ENCODE measurements around the gene ARHGEF16. TPM values are rescaled to one million over a fixed set of nuclear protein-coding genes. Genes with fewer than 3 reads are reported as not detected.

The ARHGEF16 gene
- total RNA-seq, 1 experiment from 2014 or later: 11.2 TPM

DNA sequence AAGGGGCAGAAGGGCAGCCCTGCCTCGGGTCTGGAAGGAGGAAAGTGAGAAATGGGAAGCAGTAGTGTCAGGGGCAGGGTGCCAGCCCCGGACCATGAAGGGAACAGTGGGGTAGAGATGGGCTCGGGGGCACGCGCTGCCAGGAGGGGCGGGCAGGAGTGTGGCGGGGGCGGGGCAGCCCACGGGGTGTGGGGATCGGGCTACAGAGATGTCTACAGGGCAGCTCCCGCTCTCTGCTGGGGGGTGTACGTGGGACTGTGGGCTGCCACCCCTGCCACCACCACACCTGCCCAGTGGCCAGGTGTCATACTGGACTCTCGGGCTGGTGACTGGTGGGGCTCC lies 7.4 kb downstream of the ARHGEF16 start:
- no peaks in the 10 kb centered on the region for H3K36me3 ChIP-seq (ENCODE audit: insufficient read depth, low read length, poor library complexity, severe bottlenecking)
- no peaks in the 10 kb centered on the region for H3K4me1 ChIP-seq (ENCODE audit: insufficient read depth, low read length, poor library complexity, severe bottlenecking)
- H3K27ac ChIP-seq (ENCODE audit: low read depth, low read length, poor library complexity, severe bottlenecking): no peak overlapping the region
- no TSS peak for BruUV-seq (replicated peaks)
- TF ChIP-seq, protein P1, sequence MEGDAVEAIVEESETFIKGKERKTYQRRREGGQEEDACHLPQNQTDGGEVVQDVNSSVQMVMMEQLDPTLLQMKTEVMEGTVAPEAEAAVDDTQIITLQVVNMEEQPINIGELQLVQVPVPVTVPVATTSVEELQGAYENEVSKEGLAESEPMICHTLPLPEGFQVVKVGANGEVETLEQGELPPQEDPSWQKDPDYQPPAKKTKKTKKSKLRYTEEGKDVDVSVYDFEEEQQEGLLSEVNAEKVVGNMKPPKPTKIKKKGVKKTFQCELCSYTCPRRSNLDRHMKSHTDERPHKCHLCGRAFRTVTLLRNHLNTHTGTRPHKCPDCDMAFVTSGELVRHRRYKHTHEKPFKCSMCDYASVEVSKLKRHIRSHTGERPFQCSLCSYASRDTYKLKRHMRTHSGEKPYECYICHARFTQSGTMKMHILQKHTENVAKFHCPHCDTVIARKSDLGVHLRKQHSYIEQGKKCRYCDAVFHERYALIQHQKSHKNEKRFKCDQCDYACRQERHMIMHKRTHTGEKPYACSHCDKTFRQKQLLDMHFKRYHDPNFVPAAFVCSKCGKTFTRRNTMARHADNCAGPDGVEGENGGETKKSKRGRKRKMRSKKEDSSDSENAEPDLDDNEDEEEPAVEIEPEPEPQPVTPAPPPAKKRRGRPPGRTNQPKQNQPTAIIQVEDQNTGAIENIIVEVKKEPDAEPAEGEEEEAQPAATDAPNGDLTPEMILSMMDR (conservative IDR thresholded peaks at IDR 0.05; ENCODE audit: low read depth, low read length): no peak
- TF ChIP-seq EZH2 (IDR thresholded peaks at IDR 0.05; ENCODE audit: borderline replicate concordance, low read depth, low read length, poor library complexity, severe bottlenecking): no peak
- H3K9me3 ChIP-seq (ENCODE audit: low read depth, low read length, poor library complexity, severe bottlenecking): no peaks in the 10 kb centered on the region
- POLR2A ChIA-PET (ENCODE audit: low non-redundant PET): no interaction called here
- intact Hi-C loops (cut with micrococcal nuclease; ENCODE audit: unreplicated experiment): no loop called here
- no peak overlapping the region for H3K4me3 ChIP-seq (ENCODE audit: low read depth, low read length, poor library complexity, severe bottlenecking)
- CTCF ChIA-PET: no interaction called here
- no peaks in the 10 kb centered on the region for H3K27me3 ChIP-seq (replicated peaks; ENCODE audit: insufficient read depth, low read depth, low read length, poor library complexity)
- DNase-seq (ENCODE audit: low spot score): no peak

DNA sequence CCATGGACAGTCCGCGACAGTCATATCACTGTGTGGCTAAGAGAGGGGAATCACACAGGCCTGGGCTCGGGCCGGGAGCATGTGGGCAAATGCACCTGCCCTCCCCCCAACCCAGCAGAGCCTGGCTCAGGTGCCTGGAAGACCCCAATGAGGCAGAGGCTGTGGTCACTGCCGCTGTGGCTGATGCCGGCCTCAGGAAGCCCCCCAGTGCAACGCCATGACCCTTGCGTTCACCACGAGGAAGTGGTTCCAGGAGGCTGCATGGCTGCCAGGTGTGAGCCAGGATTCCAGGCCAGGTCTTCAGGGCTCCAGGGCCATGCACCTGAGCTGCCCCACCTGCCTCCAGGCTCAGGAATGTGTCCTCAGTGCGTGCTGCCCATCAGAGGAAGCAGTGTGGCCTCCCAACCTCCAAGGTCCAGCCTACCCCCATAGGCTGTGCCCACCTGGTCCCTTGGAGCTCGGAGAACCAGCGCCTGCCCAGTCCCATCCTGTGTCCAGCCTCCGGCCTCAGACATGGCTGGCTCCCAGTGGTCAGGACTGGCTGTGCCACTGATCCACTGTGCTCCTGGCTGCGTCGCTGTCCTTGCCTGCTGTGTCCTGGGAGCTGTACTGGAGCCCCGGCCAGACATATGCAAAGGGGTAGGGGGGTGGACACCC lies 8.0 kb downstream of the ARHGEF16 start:
- no peak overlapping the region for H3K27ac ChIP-seq (ENCODE audit: low read depth, low read length, poor library complexity, severe bottlenecking)
- intact Hi-C loops (cut with micrococcal nuclease; ENCODE audit: unreplicated experiment): no loop called here
- CTCF ChIA-PET: interaction anchor here (1.1 kb wide), 1 partner anchor 9 kb away, joined by 5 read pairs; no protein-coding TSS in a partner anchor
- POLR2A ChIA-PET (ENCODE audit: low non-redundant PET): no interaction called here
- no peaks in the 10 kb centered on the region for H3K4me1 ChIP-seq (ENCODE audit: insufficient read depth, low read length, poor library complexity, severe bottlenecking)
- H3K4me3 ChIP-seq (ENCODE audit: low read depth, low read length, poor library complexity, severe bottlenecking): no peak overlapping the region
- H3K36me3 ChIP-seq (ENCODE audit: insufficient read depth, low read length, poor library complexity, severe bottlenecking): no peaks in the 10 kb centered on the region
- BruUV-seq (replicated peaks): no TSS peak
- no peak for DNase-seq (ENCODE audit: low spot score)
- H3K9me3 ChIP-seq (ENCODE audit: low read depth, low read length, poor library complexity, severe bottlenecking): no peaks in the 10 kb centered on the region
- no peaks in the 10 kb centered on the region for H3K27me3 ChIP-seq (replicated peaks; ENCODE audit: insufficient read depth, low read depth, low read length, poor library complexity)
- TF ChIP-seq, protein P1 (conservative IDR thresholded peaks at IDR 0.05; ENCODE audit: low read depth, low read length): no peak
- TF ChIP-seq EZH2 (IDR thresholded peaks at IDR 0.05; ENCODE audit: borderline replicate concordance, low read depth, low read length, poor library complexity, severe bottlenecking): no peak

DNA sequence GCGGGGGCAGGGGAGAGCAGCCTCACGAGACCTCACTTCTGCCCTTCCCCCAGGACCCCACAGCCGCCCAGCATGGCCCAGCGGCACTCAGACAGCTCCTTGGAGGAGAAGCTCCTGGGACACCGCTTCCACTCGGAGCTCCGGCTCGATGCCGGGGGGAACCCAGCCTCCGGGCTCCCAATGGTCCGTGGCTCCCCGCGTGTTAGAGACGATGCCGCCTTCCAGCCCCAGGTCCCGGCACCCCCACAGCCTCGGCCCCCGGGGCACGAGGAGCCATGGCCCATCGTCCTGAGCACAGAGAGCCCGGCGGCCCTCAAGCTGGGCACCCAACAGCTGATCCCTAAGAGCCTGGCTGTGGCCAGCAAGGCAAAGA lies 8.5 kb downstream of the ARHGEF16 start:
- DNase-seq (ENCODE audit: low spot score): no peak
- POLR2A ChIA-PET (ENCODE audit: low non-redundant PET): no interaction called here
- intact Hi-C loops (cut with micrococcal nuclease; ENCODE audit: unreplicated experiment): no loop called here
- Histone ChIP-seq H3K36me3 (ENCODE audit: insufficient read depth, low read length, poor library complexity, severe bottlenecking) (no peaks in the 10 kb centered on the region), H3K9me3 (ENCODE audit: low read depth, low read length, poor library complexity, severe bottlenecking) (no peaks in the 10 kb centered on the region), H3K27ac (ENCODE audit: low read depth, low read length, poor library complexity, severe bottlenecking) (no peak overlapping the region), H3K27me3 (replicated peaks; ENCODE audit: insufficient read depth, low read depth, low read length, poor library complexity) (no peaks in the 10 kb centered on the region), H3K4me1 (ENCODE audit: insufficient read depth, low read length, poor library complexity, severe bottlenecking) (no peaks in the 10 kb centered on the region), H3K4me3 (ENCODE audit: low read depth, low read length, poor library complexity, severe bottlenecking) (no peak overlapping the region)
- TF ChIP-seq EZH2 (IDR thresholded peaks at IDR 0.05; ENCODE audit: borderline replicate concordance, low read depth, low read length, poor library complexity, severe bottlenecking): no peak
- TF ChIP-seq, protein P1 (conservative IDR thresholded peaks at IDR 0.05; ENCODE audit: low read depth, low read length): no peak
- CTCF ChIA-PET: interaction anchor here (1.1 kb wide), 1 partner anchor 10 kb away, joined by 5 read pairs; no protein-coding TSS in a partner anchor
- BruUV-seq (replicated peaks): no TSS peak
